GM18873 (cell line): ENCODE measurements around the gene F12.

ENCODE experiments used
- ATAC-seq: cut with Tn5 transposase; IDR thresholded peaks from one replicate; pipeline ENCODE4 v1.9.1; 2021; ENCODE audit warnings: mild to moderate bottlenecking, moderate library complexity, moderate number of reproducible peaks; ENCODE audit not compliant: unreplicated experiment, low FRiP score

The F12 gene

DNA sequence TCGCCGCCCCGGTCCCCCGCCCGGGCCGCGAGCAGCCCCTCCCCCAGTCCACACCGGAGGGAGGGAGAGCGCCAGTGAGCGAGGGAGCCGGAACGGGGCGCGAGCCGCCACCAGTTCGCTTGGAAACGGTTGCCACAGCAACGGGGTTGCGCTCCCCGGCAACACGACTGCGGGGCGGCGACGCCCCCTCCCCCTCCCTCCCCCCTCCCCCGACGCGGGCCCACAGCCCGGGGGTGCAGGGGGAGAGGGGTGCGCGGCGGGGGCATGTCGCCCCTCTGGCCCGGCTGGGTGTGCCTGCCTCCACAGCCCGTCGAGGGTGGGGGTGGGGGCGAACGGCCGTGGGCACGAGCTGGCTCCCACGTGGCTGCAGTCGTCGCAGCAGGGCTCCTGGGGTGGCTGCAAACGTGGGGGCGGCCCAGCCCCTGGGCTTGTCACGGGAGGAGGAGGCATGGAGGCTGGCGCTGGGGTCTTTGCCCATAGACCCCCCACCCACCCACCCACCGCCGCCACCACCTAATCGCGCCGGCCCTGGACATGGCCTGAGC is 37.8 kb upstream of the F12 start:
- ATAC-seq = no peak

DNA sequence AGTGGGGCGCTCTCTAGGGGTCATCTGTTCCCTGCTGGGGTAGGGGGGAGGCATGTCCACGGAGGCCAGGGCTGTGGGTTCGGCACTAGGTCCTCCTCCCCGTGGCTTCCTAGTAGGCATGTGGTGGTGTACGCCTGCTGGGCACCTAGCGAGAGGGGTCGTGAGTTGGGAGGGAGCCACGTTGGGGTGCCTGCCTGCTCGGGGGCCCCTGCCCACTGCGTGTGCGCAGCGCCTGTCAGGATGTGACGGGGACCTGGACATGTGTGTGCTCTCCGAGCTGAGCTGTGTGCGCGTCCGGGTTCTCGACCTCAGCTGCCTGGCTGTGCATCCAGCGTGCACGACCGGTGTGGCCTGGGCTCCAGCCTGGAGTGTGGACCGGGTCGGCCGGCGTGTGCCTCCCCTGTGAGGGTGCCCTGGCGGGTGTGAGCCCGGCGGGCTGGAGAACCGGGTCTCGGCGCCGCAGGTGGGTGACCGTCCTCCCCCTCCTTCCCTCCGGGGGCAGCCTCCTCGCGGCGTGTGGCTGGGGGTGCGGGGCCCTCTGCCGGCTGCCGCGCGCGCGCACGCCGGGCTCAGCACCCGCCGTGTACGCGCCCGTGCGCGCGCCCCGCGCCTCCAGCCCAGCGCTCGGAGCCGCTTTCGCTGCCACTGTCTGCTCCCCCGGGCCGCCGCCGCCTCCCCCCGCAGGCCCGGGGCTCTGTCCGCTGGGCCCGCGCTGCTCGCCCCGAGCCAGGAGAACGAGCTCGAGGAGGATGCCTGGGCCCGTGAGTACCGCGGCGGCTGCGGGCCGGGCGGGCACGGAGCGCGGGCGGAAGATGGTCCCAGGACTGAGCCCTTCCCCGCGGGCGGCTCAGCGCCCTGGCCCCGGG is 37.1 kb upstream of the F12 start, which contains the start of gene PRR7:
Gene PRR7 (plus strand): TSS at position 615 of the 866 bp plus-strand sequence. CDS start 8,254 bp downstream, outside the sequence.
- ATAC-seq = no peak

DNA sequence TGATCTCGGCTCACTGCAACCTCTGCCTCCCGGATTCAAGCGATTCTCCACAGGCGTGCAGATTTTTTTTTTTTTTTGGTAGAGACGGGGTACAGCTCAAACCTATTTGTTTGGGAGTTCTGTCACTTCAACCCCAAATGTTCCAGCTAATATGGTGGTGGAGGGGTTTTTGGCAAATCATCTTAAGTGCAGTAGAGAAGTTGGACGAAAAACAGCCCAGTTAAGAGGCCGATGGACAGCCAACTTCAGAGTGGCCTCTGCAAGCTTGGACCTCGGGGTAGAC is 36.5 kb upstream of the F12 start:
- no peak for ATAC-seq

- no peak for ATAC-seq
Measured at GRCh38 chr5:177445052-177445916, 35.9 kb upstream of the F12 start.

GRCh38 chr5:177444106-177445051 is 35.0 kb upstream of the F12 start:
- ATAC-seq = no peak

DNA sequence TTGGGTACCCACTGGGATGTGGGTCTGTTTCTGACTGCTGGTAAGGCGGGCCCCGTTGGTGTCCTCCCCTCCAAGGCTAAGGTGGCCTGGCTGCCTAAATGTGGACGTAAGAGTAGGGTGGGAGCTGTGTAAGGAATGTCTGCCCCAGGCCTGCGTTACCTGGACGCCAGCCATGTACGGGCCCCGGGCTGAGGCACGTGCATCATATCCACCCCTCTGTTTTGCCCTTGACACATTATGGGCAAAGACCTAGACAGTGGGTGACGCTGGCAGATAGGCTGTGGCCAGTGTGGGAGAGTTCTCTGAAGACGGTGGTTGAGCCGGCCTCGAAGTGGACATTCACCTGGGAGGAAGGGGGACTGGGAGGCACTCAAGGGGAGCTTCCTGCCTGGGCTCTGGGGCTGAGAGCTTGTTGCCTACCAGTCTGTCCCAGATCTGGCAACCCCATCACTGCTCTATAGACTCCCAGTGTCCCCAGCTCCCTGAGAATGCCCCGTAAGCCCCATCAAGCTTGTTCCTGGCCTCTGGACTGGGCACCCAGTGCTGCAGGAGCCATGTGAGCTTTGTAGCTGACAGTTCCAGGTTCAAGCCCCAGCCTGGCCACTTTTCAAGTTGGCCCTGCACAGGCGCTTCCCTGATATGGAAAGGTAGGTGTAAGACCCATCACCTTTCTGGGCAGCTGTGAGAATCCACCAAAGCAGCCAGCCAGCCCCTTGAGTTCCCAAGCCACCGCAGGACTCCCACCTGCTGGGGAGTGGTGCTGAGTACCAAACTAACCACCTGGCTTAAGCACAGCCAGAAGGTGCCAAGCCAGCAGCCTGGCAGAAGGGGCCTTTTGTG is 34.0 kb upstream of the F12 start:
- no peak for ATAC-seq

DNA sequence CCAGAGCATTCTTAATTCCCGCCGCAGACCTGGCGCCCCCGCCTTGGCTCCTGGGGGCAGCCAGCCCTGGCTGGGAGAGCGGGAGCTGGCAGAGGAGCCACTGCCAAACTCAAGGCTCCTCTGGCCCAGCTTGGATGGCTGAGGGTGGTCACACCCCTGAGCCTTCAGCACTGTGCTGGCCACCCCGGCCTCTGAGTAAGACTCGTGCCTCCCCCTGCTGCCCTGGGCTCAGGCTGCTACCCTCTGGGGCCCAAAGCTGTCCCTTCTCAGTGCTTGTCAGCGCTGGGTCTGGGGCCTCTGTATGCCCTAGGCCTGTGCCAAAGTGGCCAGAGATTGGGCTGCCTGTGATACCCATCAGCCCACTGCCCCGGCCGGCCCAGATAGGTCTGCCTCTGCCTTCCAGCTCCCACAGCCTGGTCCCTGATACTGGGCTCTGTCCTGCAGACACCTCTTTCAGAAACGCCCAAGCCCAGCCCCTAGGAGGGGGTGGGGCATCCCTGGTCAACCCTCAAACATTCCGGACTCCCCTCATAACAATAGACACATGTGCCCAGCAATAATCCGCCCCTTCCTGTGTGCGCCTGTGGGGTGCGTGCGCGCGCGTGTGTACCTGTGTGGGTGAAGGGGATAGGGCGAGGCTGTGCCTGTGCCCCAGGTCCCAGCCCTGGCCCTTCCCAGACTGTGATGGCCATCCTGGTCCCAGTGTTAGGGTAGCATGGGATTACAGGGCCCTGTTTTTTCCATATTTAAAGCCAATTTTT is 32.9 kb upstream of the F12 start:
- ATAC-seq = no peak

DNA sequence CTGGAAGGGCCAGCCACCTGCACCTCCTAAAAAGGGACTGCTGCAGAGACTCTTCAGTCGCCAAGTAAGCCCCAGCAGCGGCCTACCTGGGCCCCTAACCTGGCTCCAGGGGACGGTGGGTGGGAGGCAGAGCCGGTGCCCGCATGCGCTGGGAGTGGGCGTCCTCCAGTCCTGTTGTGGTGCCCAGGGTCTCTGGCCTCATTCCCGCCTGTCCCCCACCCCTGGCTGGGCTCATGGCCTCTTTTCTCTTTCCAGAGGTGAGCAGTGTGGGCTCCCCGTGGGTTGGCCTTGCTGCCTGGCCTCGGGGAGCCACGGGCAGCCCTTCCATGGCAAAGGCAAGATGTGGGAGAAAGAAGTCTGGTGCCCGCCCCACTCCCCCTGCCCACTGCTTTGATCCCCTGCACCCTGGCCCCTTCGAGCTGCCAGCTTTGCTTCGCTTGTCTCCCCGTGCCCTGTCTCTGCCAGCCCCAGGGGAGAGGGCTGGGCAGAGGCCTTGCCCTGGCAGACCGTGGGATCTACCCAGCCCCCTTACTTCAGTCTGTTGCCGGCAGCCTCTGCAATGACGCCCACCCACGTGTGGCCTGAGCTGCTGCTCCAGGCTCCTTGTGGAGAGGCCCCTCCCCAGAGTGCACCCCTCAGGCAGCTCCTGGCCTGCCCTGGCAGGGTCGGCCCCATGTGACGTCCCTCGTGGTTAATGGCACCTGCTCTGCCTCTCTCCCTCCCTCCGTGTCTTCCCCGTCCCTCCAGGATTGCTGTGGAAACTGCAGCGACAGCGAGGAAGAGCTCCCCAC is 31.8 kb upstream of the F12 start:
- no peak for ATAC-seq

DNA sequence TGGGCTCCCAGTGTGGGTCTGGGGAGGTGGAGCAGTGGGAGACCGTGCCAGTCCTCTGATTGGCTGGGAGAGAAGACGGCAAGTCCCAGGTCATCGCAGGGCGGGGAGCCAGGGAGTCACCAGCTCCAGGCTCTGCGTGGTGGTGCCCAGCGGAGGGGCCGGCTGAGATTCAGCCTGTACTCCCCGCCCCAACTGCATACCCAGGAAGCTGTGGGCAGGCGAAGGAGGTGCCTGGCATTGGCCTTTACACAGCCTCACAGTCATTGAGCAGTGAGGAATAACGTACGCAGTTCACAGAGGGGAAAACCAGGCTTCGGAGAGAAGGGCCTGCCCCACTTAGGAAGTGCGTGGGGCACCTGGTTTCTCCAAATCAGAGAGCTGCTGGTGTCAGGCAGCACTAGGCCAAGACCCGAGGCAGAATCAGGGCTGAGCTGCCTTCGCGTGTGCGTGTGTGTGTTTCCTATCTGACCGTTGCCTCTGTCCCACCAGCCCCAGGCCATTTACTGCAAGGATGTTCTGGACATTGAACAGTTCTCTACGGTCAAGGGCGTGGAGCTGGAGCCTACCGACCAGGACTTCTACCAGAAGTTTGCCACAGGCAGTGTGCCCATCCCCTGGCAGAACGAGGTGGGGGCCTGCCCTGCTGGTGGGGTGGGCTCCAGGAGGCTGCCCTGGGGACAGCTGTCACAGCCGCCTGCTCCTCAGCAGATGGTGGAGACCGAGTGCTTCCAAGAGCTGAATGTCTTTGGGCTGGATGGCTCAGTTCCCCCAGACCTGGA is 31.0 kb upstream of the F12 start:
- ATAC-seq = no peak

GRCh38 chr5:177439518-177440053 is 30.2 kb upstream of the F12 start:
- no peak for ATAC-seq

DNA sequence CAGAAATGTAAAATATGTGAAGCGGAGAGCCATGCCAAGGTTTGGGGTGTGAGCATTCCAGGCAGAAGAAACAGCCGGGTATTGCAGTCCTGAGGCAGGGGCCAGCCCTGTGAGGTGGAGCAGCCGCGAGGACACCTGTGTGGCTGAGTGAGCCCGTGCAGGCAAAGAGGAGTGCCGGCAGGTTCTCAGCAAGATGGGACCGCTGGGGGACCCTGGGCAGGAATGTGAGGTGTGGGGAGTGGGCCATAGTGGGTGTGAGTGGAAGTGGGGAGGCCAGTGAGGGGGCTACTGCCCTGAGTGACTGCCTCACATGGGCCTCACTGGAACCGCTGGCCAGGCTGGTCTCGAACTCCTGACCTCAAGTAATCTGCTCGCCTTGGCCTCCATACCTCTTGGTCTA is 29.1 kb upstream of the F12 start:
- ATAC-seq = no peak

DNA sequence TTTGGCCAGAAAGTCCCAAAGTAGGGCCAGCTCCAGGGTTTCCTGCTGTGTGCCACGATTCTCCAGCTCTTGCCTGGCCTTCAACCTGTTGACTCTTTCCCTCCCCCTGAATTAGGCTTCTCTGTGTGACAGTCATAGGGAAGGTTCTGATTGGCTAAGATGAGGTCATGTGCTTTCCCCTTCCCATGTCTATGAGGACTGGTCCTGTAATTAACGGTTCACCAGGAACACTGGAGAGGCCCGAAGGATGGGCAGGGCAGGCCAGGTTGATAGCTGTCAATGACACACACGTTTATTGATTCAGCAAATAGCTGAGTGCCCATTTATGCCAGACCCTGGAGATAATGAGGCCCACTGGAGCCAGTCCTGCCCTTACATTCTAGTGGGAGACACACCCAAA is 28.3 kb upstream of the F12 start:
- ATAC-seq = no peak

DNA sequence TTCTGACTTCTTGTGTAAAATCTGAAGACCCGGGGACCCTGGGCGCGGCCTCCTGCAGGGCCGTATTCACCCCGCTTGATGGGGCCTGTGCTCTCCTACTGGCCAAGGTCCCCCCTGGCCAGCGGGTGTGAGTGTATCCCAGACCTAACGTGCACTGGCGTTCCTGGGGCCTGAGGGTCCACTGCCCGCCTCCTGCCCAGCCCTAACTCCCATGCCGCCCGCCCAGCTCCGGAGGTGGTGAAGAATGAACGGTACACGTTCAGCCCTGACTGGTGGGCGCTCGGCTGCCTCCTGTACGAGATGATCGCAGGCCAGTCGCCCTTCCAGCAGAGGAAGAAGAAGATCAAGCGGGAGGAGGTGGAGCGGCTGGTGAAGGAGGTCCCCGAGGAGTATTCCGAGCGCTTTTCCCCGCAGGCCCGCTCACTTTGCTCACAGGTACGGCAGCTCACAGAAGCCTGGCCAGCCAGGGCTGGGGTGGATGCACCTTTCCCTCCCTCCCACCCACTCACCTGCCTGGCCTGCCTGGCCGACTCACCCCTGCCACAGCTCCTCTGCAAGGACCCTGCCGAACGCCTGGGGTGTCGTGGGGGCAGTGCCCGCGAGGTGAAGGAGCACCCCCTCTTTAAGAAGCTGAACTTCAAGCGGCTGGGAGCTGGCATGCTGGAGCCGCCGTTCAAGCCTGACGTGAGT is 26.6 kb upstream of the F12 start:
- no peak for ATAC-seq

DNA sequence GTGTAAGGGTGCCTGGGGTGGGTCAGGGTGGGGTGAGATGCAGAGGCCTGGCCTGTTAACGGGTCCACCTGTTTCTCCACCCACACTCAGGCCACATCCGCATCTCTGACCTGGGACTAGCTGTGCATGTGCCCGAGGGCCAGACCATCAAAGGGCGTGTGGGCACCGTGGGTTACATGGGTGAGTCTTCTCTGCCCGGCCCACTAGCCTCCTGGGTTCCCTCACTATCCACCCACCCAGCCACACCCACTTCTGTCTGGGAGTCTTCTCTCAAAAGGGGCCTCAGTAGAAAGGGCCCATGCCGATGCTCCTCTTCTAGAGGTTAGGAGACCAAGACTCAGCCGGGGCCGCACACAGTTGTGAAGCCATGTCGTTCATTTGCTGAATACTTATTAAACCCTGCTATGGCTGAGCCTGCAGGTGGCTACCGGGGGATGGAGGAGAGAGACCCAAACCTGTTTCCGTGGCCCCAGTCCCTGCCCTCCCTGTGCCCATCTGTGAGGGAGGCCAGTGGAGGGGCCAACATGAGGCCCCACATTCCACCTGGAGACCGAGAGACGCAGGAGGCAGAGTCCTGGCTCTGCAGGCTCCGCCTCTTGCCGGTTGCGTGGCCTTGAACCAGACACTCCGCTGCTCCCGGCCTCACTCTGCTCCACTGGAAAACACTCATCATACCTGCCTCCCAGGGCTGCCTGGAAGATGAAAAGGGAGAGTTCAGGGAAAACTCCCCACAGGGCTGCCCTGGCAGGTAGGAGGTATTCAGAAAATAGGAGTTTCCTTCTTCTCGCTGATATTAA is 25.8 kb upstream of the F12 start:
- no peak for ATAC-seq

DNA sequence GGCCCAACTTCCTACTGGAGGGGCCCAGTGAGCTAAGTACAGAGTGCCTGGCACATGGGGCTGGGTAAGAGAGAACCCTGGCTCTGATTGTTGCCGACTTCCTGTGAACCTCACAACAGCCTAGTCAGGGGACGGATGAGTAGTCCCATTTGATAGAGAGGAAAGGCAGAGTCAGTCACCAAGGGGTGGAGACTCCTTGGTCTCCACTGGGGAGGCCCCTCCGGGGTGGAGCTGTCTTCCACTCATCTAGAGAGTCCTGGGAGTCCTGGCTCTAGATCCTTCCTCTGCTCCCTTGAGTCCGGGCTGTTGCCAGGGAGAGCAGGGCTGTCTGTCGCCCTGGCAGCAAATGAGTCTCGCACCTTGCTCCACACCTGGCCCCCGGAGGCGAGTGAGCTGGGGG is 25.1 kb upstream of the F12 start:
- no peak for ATAC-seq
